ENCODE data around the gene QRICH2.

- TF ChIP-seq CTCF (IDR thresholded peaks at IDR 0.05), result no peak
- TF ChIP-seq POLR2A (IDR thresholded peaks at IDR 0.05), result no peak
- TF ChIP-seq POLR2AphosphoS5 (IDR thresholded peaks at IDR 0.05), result no peak
- no peak for TF ChIP-seq EP300 (IDR thresholded peaks at IDR 0.05; ENCODE audit: low read depth)
Measured at GRCh38 chr17:76247304-76247703, 60.8 kb downstream of the QRICH2 start.
